Caco-2 (cell line): Measurements from ENCODE around the gene QSOX2. TPM values are rescaled to one million over a fixed set of nuclear protein-coding genes. Genes with fewer than 3 reads are reported as not detected.

Experiments used
- BruUV-seq: library from RNA; stranded (reverse); fragments of 400-500 nt; replicated peaks from 2 replicates; lab custom pipeline; 2021; lab: Mats Ljungman, UMichigan
- CTCF ChIA-PET: fragments of 300-600 bp; sonication (Branson Sonifier 250); formaldehyde crosslinking; loops from one replicate; lab custom pipeline; 2022; ENCODE audit warnings: antibody characterized with exemption; lab: Charles Lee
- POLR2A ChIA-PET: fragments of 300-600 bp; sonication (Branson Sonifier 250); formaldehyde crosslinking; loops from one replicate; lab custom pipeline; 2022; ENCODE audit warnings: antibody characterized with exemption; lab: Charles Lee
- DNase-seq, 2 experiments: peaks; one replicate each; pipeline versions ENCODE4 v3.0.0 to v3.0.0-alpha.2; 2020 to 2022
- H3K27me3 ChIP-seq: replicated peaks from 2 replicates; pipeline ENCODE4 v1.6.0; 2011; ENCODE audit warnings: low read length; ENCODE audit not compliant: control insufficient read depth, insufficient read depth
- H3K36me3 ChIP-seq: 2 replicates; pipeline ENCODE4 v1.5.1; 2011; ENCODE audit warnings: low read length; ENCODE audit not compliant: control insufficient read depth, insufficient read depth
- H3K4me1 ChIP-seq: fragments of 250-450 bp; sonication (Bioruptor Pico); 2 replicates; pipeline ENCODE4 v1.5.1; 2020; ENCODE audit warnings: mild to moderate bottlenecking
- H3K4me3 ChIP-seq: 2 replicates; pipeline ENCODE4 v1.5.1; 2011; ENCODE audit warnings: low read depth, mild to moderate bottlenecking, control low read depth, low read length
- H3K9me3 ChIP-seq: fragments of 250-450 bp; sonication (Bioruptor Pico); 2 replicates; pipeline ENCODE4 v1.5.1; 2020; ENCODE audit warnings: mild to moderate bottlenecking, moderate library complexity
- H3K27ac Mint-ChIP-seq: one replicate; pipeline ENCODE4 v1.8.0; 2022; ENCODE audit warnings: mixed read lengths; ENCODE audit not compliant: unreplicated experiment
- H3K27me3 Mint-ChIP-seq: one replicate; pipeline ENCODE4 v1.8.0; 2022; ENCODE audit warnings: mixed read lengths; ENCODE audit not compliant: insufficient read depth, unreplicated experiment
- H3K36me3 Mint-ChIP-seq: one replicate; pipeline ENCODE4 v1.8.0; 2022; ENCODE audit warnings: mild to moderate bottlenecking, mixed read lengths; ENCODE audit not compliant: insufficient read depth, unreplicated experiment
- H3K4me1 Mint-ChIP-seq: one replicate; pipeline ENCODE4 v1.8.0; 2022; ENCODE audit warnings: low read depth, mixed read lengths; ENCODE audit not compliant: unreplicated experiment
- H3K4me3 Mint-ChIP-seq: one replicate; pipeline ENCODE4 v1.8.0; 2022; ENCODE audit warnings: mild to moderate bottlenecking, moderate library complexity, mixed read lengths; ENCODE audit not compliant: unreplicated experiment
- H3K9me3 Mint-ChIP-seq: one replicate; pipeline ENCODE4 v1.8.0; 2022; ENCODE audit warnings: mixed read lengths; ENCODE audit not compliant: unreplicated experiment
- intact Hi-C: fragments of 100-400 bp; cut with micrococcal nuclease; formaldehyde crosslinking; loops from one replicate; pipeline ENCODE4 v1.10.0; 2022; ENCODE audit not compliant: unreplicated experiment
- total RNA-seq: library from RNA; stranded (reverse); gene quantifications from 2 replicates; pipeline ENCODE4 v1.2.3, GENCODE V29; 2022
- TF ChIP-seq, protein P1 (sequence below), 2 experiments: fragments of 200-600 bp in 1 of 2; IDR thresholded peaks; 1 replicate in 1 of 2; 2 replicates in 1 of 2; pipeline versions ENCODE4 v1.5.1 to v1.8.0; 2011 to 2022; ENCODE audit warnings: antibody characterized with exemption in 1 of 2, control low read depth in 1 of 2, inconsistent platforms in 1 of 2, low read depth in 1 of 2, low read length in 1 of 2, mild to moderate bottlenecking in 1 of 2, moderate library complexity in 1 of 2; ENCODE audit not compliant: insufficient read depth in 1 of 2, severe bottlenecking in 1 of 2, unreplicated experiment in 1 of 2

QSOX2 gene
- total RNA-seq, 1 experiment from 2014 or later: 29.6 TPM

GRCh38 chr9:136233868-136234267 lies 11.7 kb downstream of the QSOX2 start:
- H3K27ac Mint-ChIP-seq: no peak overlapping the region
- H3K4me1 ChIP-seq: no peaks in the 10 kb centered on the region
- POLR2A ChIA-PET: no interaction called here
- H3K4me3 Mint-ChIP-seq: no peak overlapping the region
- peaks cover 1% of the 10 kb centered on the region for H3K36me3 ChIP-seq
- BruUV-seq: no TSS peak
- H3K4me1 Mint-ChIP-seq: no peaks in the 10 kb centered on the region
- H3K36me3 Mint-ChIP-seq: peaks cover 40% of the 10 kb centered on the region
- H3K9me3 ChIP-seq: no peaks in the 10 kb centered on the region
- intact Hi-C loops: no loop called here
- CTCF ChIA-PET: no interaction called here
- TF ChIP-seq, protein P1, sequence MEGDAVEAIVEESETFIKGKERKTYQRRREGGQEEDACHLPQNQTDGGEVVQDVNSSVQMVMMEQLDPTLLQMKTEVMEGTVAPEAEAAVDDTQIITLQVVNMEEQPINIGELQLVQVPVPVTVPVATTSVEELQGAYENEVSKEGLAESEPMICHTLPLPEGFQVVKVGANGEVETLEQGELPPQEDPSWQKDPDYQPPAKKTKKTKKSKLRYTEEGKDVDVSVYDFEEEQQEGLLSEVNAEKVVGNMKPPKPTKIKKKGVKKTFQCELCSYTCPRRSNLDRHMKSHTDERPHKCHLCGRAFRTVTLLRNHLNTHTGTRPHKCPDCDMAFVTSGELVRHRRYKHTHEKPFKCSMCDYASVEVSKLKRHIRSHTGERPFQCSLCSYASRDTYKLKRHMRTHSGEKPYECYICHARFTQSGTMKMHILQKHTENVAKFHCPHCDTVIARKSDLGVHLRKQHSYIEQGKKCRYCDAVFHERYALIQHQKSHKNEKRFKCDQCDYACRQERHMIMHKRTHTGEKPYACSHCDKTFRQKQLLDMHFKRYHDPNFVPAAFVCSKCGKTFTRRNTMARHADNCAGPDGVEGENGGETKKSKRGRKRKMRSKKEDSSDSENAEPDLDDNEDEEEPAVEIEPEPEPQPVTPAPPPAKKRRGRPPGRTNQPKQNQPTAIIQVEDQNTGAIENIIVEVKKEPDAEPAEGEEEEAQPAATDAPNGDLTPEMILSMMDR (IDR thresholded peaks at IDR 0.05; ENCODE audit: insufficient read depth in 1 of 2, low read depth in 1 of 2, low read length in 1 of 2, severe bottlenecking in 1 of 2, unreplicated experiment in 1 of 2): no peak
- H3K27me3 ChIP-seq: no peaks in the 10 kb centered on the region
- H3K9me3 Mint-ChIP-seq: no peaks in the 10 kb centered on the region
- no peak overlapping the region for H3K4me3 ChIP-seq
- no peak for DNase-seq
- no peaks in the 10 kb centered on the region for H3K27me3 Mint-ChIP-seq

- Mint-ChIP-seq H3K9me3 (no peaks in the 10 kb centered on the region), H3K27ac (no peak overlapping the region), H3K4me3 (no peak overlapping the region), H3K27me3 (no peaks in the 10 kb centered on the region), H3K4me1 (no peaks in the 10 kb centered on the region), H3K36me3 (peaks cover 42% of the 10 kb centered on the region)
- no peak for DNase-seq
- Histone ChIP-seq H3K4me1 (no peaks in the 10 kb centered on the region), H3K36me3 (peaks cover 1% of the 10 kb centered on the region), H3K4me3 (no peak overlapping the region), H3K9me3 (no peaks in the 10 kb centered on the region), H3K27me3 (no peaks in the 10 kb centered on the region)
- BruUV-seq: no TSS peak
- TF ChIP-seq, protein P1 (IDR thresholded peaks at IDR 0.05; ENCODE audit: insufficient read depth in 1 of 2, low read depth in 1 of 2, low read length in 1 of 2, severe bottlenecking in 1 of 2, unreplicated experiment in 1 of 2): no peak
- intact Hi-C loops: no loop called here
- POLR2A ChIA-PET: no interaction called here
- CTCF ChIA-PET: interaction anchor here (0.6 kb wide), 1 partner anchor 13 kb away, joined by 10 read pairs; no protein-coding TSS in a partner anchor
These were observed 12.2 kb downstream of the QSOX2 start for GRCh38 chr9:136233411-136233810.

DNA sequence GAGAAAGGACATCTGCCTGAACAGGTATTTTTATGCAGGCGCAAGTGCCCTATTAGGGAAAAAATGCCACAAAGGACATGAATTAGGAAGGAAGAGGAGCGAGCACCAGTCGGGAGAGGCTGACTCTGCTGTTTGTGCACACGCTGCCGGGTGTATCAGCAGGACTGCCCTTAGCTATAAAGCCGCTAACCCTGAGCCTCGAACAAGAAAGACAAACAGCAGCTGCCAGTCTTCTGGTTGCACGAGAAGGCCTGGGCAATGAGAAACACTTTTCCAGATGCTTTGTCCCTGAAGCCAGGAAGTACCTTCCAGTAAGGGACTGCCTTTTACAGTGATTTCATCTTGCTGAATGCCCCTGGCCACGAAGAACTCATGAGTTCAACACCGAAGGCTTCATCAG lies 12.6 kb downstream of the QSOX2 start:
- BruUV-seq: no TSS peak
- CTCF ChIA-PET: interaction anchor here (0.6 kb wide), 1 partner anchor 13 kb away, joined by 10 read pairs; no protein-coding TSS in a partner anchor
- no peak for DNase-seq
- Mint-ChIP-seq H3K27ac (no peak overlapping the region), H3K9me3 (no peaks in the 10 kb centered on the region), H3K4me3 (no peak overlapping the region), H3K4me1 (no peaks in the 10 kb centered on the region), H3K27me3 (no peaks in the 10 kb centered on the region), H3K36me3 (peaks cover 47% of the 10 kb centered on the region)
- Histone ChIP-seq H3K36me3 (peaks cover 1% of the 10 kb centered on the region), H3K9me3 (no peaks in the 10 kb centered on the region), H3K27me3 (no peaks in the 10 kb centered on the region), H3K4me1 (no peaks in the 10 kb centered on the region), H3K4me3 (no peak overlapping the region)
- TF ChIP-seq, protein P1 (IDR thresholded peaks at IDR 0.05; ENCODE audit: insufficient read depth in 1 of 2, low read depth in 1 of 2, low read length in 1 of 2, severe bottlenecking in 1 of 2, unreplicated experiment in 1 of 2): no peak
- POLR2A ChIA-PET: no interaction called here
- intact Hi-C loops: no loop called here
